Raji (cell line): Measurements from ENCODE around the gene DRICH1.

Experiments
- POLR2A ChIP-seq: IDR thresholded peaks from 2 replicates; pipeline ENCODE4 v1.6.1; 2011; ENCODE audit warnings: low read depth, low read length, control low read depth; ENCODE audit not compliant: insufficient read depth

Gene DRICH1

GRCh38 chr22:23591846-23592245 is 40.3 kb downstream of the DRICH1 start:
- TF ChIP-seq POLR2A: no peak

- TF ChIP-seq POLR2A: no peak
These were observed 40.8 kb downstream of the DRICH1 start for GRCh38 chr22:23591201-23591791.

GRCh38 chr22:23583836-23584235 is 48.3 kb downstream of the DRICH1 start:
- no peak for TF ChIP-seq POLR2A

DNA sequence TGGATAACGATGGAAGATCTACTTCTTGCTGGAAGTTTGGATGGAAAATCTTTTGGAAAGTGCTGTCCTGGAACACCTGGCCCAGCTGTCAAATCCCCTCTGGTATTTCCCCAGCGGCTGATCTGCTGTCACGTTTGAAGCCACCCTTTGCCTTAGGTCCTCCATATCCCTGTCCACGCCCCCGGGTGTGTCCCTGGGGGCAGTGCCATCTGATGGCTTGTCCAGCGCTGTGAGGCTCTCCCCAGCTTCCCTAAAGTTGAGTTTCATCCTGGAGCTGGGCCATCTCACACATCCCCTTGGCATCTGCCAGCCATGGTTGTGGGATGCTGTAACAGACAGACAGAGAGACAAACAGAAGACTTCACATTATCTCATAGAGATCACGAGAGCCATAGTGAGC is 49.0 kb downstream of the DRICH1 start:
- TF ChIP-seq POLR2A: no peak

DNA sequence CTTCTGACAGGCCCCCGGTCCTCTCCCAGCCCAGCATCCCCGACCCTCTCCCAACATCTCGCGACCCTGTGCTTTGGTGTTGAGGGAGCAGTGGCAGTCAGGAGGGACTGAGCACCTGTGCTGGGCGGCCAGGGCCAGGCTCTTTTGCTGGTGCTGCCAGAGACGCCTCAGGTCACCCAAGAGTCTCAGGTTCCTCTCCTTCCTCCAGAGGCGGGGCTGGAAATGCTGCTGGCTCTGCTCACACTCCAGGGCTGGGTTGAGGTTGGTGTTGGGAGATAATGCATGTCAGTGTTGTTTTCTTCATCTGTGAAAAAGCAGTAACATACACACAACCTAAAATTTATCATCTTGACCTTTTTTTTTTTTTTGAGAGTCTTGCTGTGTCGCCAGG is 50.9 kb downstream of the DRICH1 start:
- TF ChIP-seq POLR2A: no peak

GRCh38 chr22:23580576-23581259 is 51.4 kb downstream of the DRICH1 start:
- no peak for TF ChIP-seq POLR2A

DNA sequence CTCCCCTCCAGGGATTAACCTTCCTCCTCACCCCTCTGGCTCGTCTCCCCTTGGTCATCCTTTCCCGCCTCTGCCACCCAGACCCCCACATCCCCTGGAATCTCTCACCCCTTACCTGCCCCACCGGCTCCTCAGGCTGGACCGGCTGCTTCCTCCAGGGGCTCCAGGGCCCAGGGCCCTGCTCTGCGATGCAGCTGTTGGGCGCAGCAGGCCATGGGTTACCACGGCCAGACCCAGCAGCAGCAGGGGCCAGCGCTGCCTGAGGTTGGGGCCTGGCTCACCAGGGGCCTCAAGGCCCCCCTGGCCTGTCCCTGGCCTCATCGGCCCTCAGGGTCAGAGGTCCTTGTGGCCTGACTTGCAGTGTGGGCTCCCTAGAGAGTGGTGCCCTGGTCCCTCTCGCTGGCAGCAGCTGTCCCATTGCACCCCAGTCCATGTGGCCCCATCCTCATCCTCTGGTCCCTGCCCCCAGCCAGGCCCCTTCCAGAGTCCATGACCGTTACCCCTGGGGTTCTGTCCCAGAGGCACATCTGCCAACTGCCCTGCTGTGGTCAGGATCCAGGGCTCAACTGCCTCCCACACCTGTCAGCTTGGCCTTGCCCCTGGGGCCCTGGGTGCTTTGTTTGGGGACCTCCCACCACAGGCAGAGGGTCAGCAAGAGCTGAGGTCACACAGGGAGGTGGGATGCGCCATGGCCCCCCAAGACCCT is 52.1 kb downstream of the DRICH1 start, which contains the start of gene IGLL1:
Gene IGLL1, minus strand, starts transcription at position 421 of the 706 bp plus-strand sequence. Its CDS starts 100 bp downstream, at position 321.
- TF ChIP-seq POLR2A: no peak

DNA sequence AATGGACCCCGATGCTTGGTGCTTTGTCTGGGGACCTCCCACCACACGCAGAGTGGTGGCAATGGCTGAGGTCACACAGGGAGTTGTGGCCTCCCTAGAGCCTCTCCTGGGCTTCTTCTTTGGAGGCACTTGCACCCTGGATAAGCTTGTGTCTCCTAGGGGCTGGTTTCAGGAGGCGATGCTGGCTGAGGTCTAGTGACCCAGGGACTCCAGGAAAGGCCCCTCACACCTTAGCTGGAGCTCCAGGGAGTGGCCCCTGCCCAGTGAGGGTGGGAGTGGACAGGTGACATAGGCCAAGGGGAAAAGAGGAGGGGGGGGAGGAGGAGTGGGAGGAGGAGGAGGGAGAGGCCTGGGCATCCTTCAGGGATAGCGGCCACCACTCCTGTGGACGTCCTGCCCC is 52.8 kb downstream of the DRICH1 start:
- TF ChIP-seq POLR2A: no peak

- no peak for TF ChIP-seq POLR2A
These were observed 53.8 kb downstream of the DRICH1 start for GRCh38 chr22:23578306-23578705.

GRCh38 chr22:23576681-23577080 is 55.4 kb downstream of the DRICH1 start:
- no peak for TF ChIP-seq POLR2A

GRCh38 chr22:23575601-23576000 is 56.5 kb downstream of the DRICH1 start:
- no peak for TF ChIP-seq POLR2A

DNA sequence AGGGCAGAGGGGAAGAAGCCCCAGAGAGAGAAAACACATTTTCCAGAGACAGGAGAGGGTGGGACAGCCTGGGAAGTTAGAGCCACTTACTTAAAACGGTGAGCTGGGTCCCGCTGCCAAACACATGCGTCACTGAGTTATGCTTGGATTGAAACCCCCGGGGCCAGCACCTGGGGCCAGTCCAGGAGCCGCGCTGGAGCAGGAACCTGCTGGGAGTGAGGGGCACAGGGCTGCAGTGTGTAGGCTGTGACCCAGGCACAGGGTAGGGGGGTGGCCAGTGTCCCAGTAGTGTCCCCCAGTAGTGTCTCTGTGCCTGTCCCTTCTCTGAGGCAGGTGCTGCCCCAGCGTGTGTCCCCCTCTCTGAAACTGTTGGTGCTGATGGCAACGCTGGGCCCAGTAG is 57.2 kb downstream of the DRICH1 start:
- no peak for TF ChIP-seq POLR2A

DNA sequence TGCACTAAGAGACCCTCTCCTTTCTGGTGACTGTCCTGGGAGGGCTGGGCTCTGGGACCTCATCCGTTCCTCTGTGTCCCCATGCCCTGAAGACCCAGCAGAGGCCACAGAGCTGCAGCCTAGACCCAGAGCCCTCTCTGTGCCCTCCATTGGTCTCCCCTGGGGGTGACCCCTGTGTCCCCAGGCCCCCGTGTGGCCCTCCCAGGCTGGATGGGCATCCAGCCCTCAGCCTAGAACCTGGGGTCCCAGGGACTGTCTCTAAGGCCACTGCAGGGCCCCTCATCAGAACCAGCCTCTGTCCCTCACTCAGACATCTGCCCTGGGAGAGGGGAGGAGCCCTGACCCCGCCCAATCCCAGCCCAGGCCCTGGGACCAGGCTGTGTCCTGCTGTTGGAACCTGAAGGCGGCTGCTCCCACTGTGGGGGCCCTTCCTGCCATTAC is 57.7 kb downstream of the DRICH1 start:
- TF ChIP-seq POLR2A: no peak

DNA sequence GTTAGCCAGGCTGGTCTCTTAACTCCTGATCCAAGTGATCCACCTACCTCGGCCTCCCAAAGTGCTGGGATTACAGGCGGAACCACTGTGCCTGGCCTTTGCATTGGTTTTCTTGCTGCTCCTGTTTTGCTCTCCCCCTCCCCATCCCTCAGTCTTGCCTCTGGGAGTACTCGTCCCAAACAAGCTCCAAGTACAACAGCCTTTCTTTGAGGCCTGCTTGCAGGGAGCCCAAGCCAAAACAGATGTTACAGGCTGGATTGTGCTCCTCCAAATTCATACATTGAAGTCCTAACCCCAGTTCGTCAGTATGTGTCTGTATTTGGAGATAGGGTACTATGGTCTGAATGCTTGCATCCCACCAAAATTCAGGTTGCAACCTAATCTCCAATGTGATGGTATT is 60.6 kb downstream of the DRICH1 start:
- no peak for TF ChIP-seq POLR2A

DNA sequence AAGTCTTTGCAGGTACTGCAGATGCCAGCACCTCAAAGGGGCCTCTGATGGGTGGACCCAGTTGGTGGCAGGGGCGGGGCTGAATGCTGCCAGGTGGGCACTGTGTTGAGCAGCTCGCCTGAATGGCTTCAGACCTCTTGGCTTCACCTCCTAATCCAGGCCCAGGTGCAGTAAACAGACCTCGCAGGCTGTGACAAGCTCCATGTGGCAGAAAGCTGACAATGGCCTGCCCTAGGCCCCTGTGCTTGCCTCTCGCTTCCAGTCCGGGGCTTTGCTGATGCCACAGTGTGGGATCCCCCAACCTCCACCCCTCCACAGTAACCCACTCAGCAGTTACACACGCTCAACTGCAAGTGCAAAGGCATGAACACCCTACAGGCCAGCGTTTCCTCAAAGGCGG is 61.4 kb downstream of the DRICH1 start:
- TF ChIP-seq POLR2A: no peak

DNA sequence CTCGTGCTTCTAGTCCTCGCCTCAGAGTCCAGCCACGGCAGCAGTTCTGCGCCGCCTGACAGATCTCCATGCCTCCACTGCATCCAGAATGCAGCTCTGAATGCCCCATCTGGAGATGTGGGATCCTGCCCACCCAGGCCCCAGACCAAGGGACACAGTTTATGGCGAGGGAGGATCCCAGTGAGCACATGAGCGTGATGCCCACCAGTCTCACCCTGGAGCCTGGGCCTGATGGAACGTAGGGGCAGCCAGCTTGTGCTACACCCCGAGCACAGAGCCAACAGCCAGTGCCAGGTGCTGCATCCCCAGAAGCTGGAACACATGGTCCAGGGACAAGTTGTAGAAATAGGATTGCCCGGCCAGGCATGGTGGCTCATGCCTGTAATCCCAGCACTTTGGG is 62.4 kb downstream of the DRICH1 start:
- TF ChIP-seq POLR2A: no peak

GRCh38 chr22:23569291-23569690 is 62.8 kb downstream of the DRICH1 start:
- no peak for TF ChIP-seq POLR2A
